ENCODE results near the gene ITGB2.

GRCh38 chr21:44905728-44906090, 15.0 kb downstream of the ITGB2 start:
- TF ChIP-seq, protein P1, sequence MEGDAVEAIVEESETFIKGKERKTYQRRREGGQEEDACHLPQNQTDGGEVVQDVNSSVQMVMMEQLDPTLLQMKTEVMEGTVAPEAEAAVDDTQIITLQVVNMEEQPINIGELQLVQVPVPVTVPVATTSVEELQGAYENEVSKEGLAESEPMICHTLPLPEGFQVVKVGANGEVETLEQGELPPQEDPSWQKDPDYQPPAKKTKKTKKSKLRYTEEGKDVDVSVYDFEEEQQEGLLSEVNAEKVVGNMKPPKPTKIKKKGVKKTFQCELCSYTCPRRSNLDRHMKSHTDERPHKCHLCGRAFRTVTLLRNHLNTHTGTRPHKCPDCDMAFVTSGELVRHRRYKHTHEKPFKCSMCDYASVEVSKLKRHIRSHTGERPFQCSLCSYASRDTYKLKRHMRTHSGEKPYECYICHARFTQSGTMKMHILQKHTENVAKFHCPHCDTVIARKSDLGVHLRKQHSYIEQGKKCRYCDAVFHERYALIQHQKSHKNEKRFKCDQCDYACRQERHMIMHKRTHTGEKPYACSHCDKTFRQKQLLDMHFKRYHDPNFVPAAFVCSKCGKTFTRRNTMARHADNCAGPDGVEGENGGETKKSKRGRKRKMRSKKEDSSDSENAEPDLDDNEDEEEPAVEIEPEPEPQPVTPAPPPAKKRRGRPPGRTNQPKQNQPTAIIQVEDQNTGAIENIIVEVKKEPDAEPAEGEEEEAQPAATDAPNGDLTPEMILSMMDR (conservative IDR thresholded peaks at IDR 0.05; ENCODE audit: low read depth, low read length): no peak
- TF ChIP-seq EZH2 (IDR thresholded peaks at IDR 0.05; ENCODE audit: low read length, unreplicated experiment) (no peak), EZH2phosphoT487 (IDR thresholded peaks at IDR 0.05; ENCODE audit: borderline replicate concordance, low read length) (no peak)
